Measurements from ENCODE around the gene DCAF6. TPM values are rescaled to one million over a fixed set of nuclear protein-coding genes. Genes with fewer than 3 reads are reported as not detected.

The DCAF6 gene
- total and polyA plus RNA-seq, 3 experiments from 2014 or later = 15.4 to 24.9 (median 24.8) TPM

DNA sequence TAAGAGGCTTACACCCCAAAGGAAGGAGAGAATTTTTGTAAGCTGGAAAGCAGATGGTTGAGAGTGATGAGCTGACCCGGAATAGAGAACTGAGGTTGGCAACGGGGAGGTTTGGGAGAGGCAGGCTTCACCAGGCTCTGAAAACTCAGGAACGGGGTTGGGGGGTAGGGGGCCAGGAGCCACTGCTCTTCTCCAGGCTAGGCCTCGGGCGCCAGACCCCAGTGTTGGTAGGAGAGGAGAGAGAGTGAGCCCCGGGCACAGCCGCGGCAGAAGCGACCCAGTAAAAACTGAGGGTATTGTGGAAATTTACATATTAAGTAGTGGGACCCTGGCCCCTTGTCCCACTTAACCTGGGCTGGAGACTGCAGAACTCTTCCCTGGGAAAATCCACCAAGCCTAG is 154.6 kb downstream of the DCAF6 start:
- no peaks in the 10 kb centered on the region for H3K36me3 Mint-ChIP-seq
- no peak overlapping the region for H3K27ac Mint-ChIP-seq
- H3K4me1 ChIP-seq (ENCODE audit: insufficient read depth, low read length) = no peaks in the 10 kb centered on the region
- no peak overlapping the region for H3K4me3 ChIP-seq (ENCODE audit: low read length)
- H3K27me3 Mint-ChIP-seq = peaks cover 1 to 11% of the 10 kb centered on the region in 2 donors
- H3K27ac ChIP-seq (ENCODE audit: low read depth, low read length) = no peak overlapping the region
- no peaks in the 10 kb centered on the region for H3K36me3 ChIP-seq (ENCODE audit: insufficient read depth, low read length)
- H3K9me3 Mint-ChIP-seq = no peaks in the 10 kb centered on the region
- ChIA-PET POLR2A (no interaction called here), CTCF (interaction anchor here (2.3 kb wide), 1 partner anchor 9 kb away, joined by 7 read pairs; no protein-coding TSS in a partner anchor)
- H3K4me1 Mint-ChIP-seq = no peaks in the 10 kb centered on the region
- no peaks in the 10 kb centered on the region for H3K27me3 ChIP-seq (ENCODE audit: insufficient read depth, low read length, poor library complexity, severe bottlenecking)
- no peaks in the 10 kb centered on the region for H3K9me3 ChIP-seq (ENCODE audit: low read length)
- H3K4me3 Mint-ChIP-seq = no peak overlapping the region
- no peak for DNase-seq

DNA sequence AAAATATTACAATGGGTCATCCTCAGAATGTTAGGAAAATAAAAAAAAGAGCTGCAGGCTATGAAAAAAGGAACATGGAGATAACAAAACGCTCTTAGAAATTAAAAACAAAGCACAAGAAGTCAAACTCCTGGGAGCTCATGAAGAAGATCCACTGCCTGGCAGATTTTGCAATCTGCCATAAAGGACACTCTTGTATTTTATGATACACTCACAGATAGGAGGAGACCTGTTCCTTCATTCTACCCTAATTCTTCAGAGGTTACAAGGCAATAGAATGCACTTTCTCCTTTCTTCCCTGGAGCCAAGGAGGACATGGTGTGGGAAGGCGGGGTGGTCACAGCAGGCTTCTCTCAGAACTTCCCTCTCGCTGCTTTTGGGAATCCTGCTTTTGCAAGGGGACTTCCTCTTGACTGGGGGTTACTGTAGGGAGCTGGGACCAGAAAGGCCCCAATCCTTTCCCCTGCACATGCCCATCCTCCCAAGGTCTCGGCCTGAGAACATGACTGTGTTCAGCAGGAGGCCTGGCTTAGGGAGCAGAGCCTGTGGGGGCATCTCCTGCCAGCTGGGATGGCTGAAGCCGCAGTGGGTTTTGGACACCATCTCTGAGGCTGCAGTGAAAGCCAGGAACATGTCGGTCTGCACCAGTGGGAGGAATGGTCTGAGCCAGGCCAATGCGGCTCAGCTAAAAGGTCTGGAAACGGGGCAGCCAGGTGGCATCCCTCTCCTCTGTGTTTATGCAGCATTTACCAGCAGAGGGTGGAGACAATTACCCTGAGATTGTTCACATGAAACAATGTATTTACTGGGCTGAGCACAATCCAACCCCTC is 155.5 kb downstream of the DCAF6 start:
- Mint-ChIP-seq H3K4me3 (no peak overlapping the region), H3K36me3 (no peaks in the 10 kb centered on the region), H3K27me3 (peaks cover 1 to 11% of the 10 kb centered on the region in 2 donors), H3K27ac (no peak overlapping the region), H3K4me1 (no peaks in the 10 kb centered on the region), H3K9me3 (no peaks in the 10 kb centered on the region)
- no peaks in the 10 kb centered on the region for H3K4me1 ChIP-seq (ENCODE audit: insufficient read depth, low read length)
- no peaks in the 10 kb centered on the region for H3K9me3 ChIP-seq (ENCODE audit: low read length)
- H3K4me3 ChIP-seq (ENCODE audit: low read length) = no peak overlapping the region
- H3K27me3 ChIP-seq (ENCODE audit: insufficient read depth, low read length, poor library complexity, severe bottlenecking) = no peaks in the 10 kb centered on the region
- H3K36me3 ChIP-seq (ENCODE audit: insufficient read depth, low read length) = no peaks in the 10 kb centered on the region
- H3K27ac ChIP-seq (ENCODE audit: low read depth, low read length) = no peak overlapping the region
- POLR2A ChIA-PET = interaction anchor here (0.6 kb wide), 1 partner anchor 125 kb away, joined by 3 read pairs; no protein-coding TSS in a partner anchor
- no peak for DNase-seq
- CTCF ChIA-PET = interaction anchor here (2.3 kb wide), 1 partner anchor 10 kb away, joined by 7 read pairs; no protein-coding TSS in a partner anchor

DNA sequence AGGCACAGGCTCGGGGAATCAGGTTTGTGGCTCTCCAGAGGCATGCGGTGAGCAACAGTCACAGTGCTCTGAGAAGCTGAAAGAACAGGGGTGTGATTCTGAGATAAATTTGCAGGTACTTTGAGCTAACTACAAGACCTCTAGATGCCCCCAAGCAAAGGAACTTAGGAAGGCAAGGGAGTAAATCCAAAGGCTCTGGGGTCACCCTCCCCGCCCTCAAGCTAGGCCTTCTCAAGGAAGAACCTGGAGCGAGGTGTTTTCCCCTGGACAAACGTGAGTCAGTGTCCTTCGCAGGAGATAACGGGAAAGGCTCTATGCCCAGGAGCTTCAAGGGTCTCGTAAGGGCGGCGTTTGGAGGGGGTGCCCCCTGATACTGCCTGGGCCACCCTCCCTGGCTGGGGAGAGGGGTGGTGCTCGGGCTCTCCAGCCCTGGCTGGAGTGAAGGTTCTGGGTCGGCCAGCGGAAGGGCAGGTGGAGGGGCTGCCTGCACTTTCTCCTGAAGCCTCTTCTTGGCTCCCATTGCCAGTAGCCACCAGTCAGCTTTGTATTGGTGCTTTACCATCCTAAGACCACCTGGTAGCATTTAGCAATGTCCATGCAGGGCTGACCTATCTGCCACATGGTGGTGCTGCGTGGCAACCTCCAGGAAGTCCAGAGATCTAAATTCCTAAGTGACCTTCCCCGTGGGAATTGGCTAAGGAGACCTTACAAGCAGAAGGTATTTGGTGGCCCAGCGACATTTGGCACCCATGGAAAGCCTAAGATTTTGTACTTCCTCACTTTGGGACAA is 156.3 kb downstream of the DCAF6 start:
- Mint-ChIP-seq H3K27ac (no peak overlapping the region), H3K4me1 (no peaks in the 10 kb centered on the region), H3K4me3 (no peak overlapping the region), H3K36me3 (no peaks in the 10 kb centered on the region), H3K27me3 (peaks cover 1 to 10% of the 10 kb centered on the region in 2 donors), H3K9me3 (no peaks in the 10 kb centered on the region)
- no peak overlapping the region for H3K4me3 ChIP-seq (ENCODE audit: low read length)
- no peak overlapping the region for H3K27ac ChIP-seq (ENCODE audit: low read depth, low read length)
- no peaks in the 10 kb centered on the region for H3K36me3 ChIP-seq (ENCODE audit: insufficient read depth, low read length)
- H3K27me3 ChIP-seq (ENCODE audit: insufficient read depth, low read length, poor library complexity, severe bottlenecking) = no peaks in the 10 kb centered on the region
- no peaks in the 10 kb centered on the region for H3K4me1 ChIP-seq (ENCODE audit: insufficient read depth, low read length)
- DNase-seq = no peak
- ChIA-PET CTCF (interaction anchor here (2.3 kb wide), 1 partner anchor 10 kb away, joined by 7 read pairs; no protein-coding TSS in a partner anchor), POLR2A (no interaction called here)
- no peaks in the 10 kb centered on the region for H3K9me3 ChIP-seq (ENCODE audit: low read length)

DNA sequence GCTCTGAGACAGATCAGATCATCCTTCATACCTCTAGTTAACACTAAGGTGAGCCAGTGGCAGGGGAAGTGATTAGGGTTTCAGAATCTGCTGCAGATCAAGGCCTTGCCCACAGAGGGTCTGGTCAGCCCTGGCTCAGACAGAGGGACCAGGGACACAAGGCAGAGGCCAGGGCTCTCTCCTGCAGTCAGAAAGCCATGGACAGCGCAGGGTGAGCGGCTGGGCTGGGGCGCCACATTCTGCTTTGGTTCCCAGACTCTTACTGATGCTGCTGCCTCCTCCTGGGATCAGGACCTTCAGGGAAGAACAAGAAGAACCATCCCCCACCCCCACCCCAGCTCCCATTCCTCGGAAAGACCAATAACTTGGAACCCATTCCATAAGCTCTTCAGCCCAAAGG is 157.1 kb downstream of the DCAF6 start:
- Histone ChIP-seq H3K9me3 (ENCODE audit: low read length) (no peaks in the 10 kb centered on the region), H3K27ac (ENCODE audit: low read depth, low read length) (no peak overlapping the region), H3K4me3 (ENCODE audit: low read length) (no peak overlapping the region), H3K36me3 (ENCODE audit: insufficient read depth, low read length) (no peaks in the 10 kb centered on the region), H3K27me3 (ENCODE audit: insufficient read depth, low read length, poor library complexity, severe bottlenecking) (no peaks in the 10 kb centered on the region), H3K4me1 (ENCODE audit: insufficient read depth, low read length) (no peaks in the 10 kb centered on the region)
- Mint-ChIP-seq H3K27ac (no peak overlapping the region), H3K27me3 (peaks cover 4 to 7% of the 10 kb centered on the region in 2 donors), H3K4me3 (no peak overlapping the region), H3K36me3 (no peaks in the 10 kb centered on the region), H3K4me1 (no peaks in the 10 kb centered on the region), H3K9me3 (no peaks in the 10 kb centered on the region)
- POLR2A ChIA-PET = no interaction called here
- CTCF ChIA-PET = no interaction called here
- DNase-seq = no peak

DNA sequence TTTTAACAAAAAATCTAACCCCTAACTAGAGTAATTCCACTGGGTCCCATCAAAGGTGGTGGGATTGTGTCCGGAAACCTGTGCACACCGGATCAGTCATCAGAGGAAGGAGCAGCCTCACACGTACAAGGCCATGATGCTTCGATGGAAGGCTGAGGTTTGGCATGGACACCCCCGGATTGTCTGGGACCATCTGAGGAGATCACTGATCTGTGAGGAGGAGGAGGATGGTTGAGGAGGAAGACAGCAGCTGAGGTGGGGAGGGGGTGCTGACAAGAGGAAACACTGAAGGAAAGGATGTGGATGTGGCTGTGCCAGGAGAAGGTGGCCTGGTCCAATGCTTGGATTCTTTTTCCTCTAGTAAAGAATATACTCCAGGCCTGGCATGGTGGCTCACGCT is 159.0 kb downstream of the DCAF6 start:
- no peak for DNase-seq
- POLR2A ChIA-PET = interaction anchor here (0.6 kb wide), 1 partner anchor 1343 kb away, joined by 5 read pairs; no protein-coding TSS in a partner anchor
- H3K4me3 Mint-ChIP-seq = no peak overlapping the region

DNA sequence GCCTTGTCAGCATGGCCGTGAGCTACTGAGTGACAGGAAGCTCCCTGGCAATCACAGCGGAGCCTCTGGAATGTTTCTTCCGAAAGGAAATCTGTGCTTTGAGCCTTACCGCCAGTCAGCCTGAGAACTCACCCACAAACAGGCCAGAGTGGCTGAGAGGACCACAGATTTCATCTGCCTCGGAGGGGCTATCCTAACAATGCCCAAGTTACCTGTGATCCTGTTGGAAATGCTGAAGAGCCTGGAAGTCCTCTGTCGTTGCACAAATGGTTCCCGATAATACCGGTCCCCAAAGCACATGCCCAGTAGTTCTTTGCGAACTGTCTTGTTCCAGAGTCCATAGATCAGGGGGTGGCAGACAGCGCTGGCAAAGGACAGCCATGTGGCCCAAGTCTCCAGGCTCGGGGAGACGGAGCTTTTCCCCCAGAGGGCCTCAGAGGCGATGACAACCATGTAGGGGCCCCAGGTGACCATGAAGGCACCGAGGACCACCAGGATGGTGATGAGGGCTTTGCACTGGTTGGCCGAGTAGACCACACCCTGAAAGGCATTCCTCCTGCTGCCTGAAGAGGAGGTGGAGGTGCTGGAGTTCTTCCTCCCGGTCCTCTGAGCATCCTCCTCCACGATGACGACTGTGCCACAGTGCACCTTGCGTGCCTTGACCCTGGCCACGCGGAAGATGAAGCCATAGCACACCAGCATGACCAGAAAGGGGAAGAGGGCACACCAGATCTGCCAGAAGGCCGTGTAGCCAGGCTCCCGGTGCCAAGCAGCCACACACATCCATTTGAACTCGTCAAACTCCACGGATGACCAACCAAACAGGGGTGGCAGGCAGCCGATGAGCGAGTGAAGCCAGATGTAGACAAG is 160.0 kb downstream of the DCAF6 start:
- Mint-ChIP-seq H3K4me1 (no peaks in the 10 kb centered on the region), H3K27ac (no peak overlapping the region), H3K9me3 (no peaks in the 10 kb centered on the region), H3K4me3 (no peak overlapping the region), H3K36me3 (no peaks in the 10 kb centered on the region), H3K27me3 (peaks cover 3 to 7% of the 10 kb centered on the region in 2 donors)
- ChIA-PET CTCF (interaction anchor here (2.8 kb wide), 1 partner anchor 14 kb away, joined by 8 read pairs; no protein-coding TSS in a partner anchor), POLR2A (no interaction called here)
- Histone ChIP-seq H3K4me3 (ENCODE audit: low read length) (no peak overlapping the region), H3K4me1 (ENCODE audit: insufficient read depth, low read length) (no peaks in the 10 kb centered on the region), H3K27ac (ENCODE audit: low read depth, low read length) (no peak overlapping the region), H3K36me3 (ENCODE audit: insufficient read depth, low read length) (no peaks in the 10 kb centered on the region), H3K27me3 (ENCODE audit: insufficient read depth, low read length, poor library complexity, severe bottlenecking) (no peaks in the 10 kb centered on the region), H3K9me3 (ENCODE audit: low read length) (no peaks in the 10 kb centered on the region)
- DNase-seq = no peak

More for the DNA sequence above, 159.0 kb downstream of the DCAF6 start:
- H3K36me3 Mint-ChIP-seq = no peaks in the 10 kb centered on the region
- H3K27ac Mint-ChIP-seq = no peak overlapping the region
- H3K9me3 Mint-ChIP-seq = no peaks in the 10 kb centered on the region
- H3K27ac ChIP-seq (ENCODE audit: low read depth, low read length) = no peak overlapping the region
- no peaks in the 10 kb centered on the region for H3K9me3 ChIP-seq (ENCODE audit: low read length)
- H3K27me3 Mint-ChIP-seq = peaks cover 4 to 7% of the 10 kb centered on the region in 2 donors
- CTCF ChIA-PET = interaction anchor here (2.8 kb wide), 1 partner anchor 13 kb away, joined by 8 read pairs; no protein-coding TSS in a partner anchor
- H3K4me1 Mint-ChIP-seq = no peaks in the 10 kb centered on the region
- no peak overlapping the region for H3K4me3 ChIP-seq (ENCODE audit: low read length)
- no peaks in the 10 kb centered on the region for H3K27me3 ChIP-seq (ENCODE audit: insufficient read depth, low read length, poor library complexity, severe bottlenecking)
- H3K4me1 ChIP-seq (ENCODE audit: insufficient read depth, low read length) = no peaks in the 10 kb centered on the region
- no peaks in the 10 kb centered on the region for H3K36me3 ChIP-seq (ENCODE audit: insufficient read depth, low read length)

DNA sequence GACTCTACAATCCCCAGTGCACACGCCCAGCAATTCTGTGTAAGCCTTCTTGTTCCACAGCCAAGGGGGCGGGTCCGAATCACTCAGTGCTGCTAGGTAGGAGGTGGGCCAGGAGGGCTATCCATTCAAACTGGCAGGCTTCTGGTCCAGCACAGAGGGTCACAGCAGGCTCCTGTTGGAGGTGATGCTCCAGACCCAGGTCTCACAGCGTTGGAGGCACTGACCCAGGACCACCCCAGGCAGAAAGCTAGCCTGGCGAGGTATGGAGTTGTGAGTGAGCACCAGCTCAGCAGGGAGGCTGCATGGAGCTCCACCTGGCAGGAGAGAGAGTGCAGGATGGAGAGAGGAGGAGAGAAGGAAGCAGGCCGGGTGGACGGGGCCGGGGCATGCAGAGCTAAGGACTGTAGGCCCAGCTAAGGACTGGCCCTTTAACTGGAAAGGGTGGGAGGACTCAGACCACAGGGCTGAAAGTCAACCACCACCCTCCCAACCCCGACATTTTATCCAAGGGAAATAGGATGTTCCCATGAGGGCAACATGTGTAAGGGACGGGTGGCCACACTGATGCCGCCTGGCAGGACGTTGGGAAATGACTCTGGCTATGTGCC is 161.5 kb downstream of the DCAF6 start:
- Histone ChIP-seq H3K4me1 (ENCODE audit: insufficient read depth, low read length) (no peaks in the 10 kb centered on the region), H3K36me3 (ENCODE audit: insufficient read depth, low read length) (no peaks in the 10 kb centered on the region), H3K27me3 (ENCODE audit: insufficient read depth, low read length, poor library complexity, severe bottlenecking) (no peaks in the 10 kb centered on the region), H3K9me3 (ENCODE audit: low read length) (no peaks in the 10 kb centered on the region), H3K4me3 (ENCODE audit: low read length) (no peak overlapping the region), H3K27ac (ENCODE audit: low read depth, low read length) (no peak overlapping the region)
- DNase-seq = no peak
- H3K4me1 Mint-ChIP-seq = no peaks in the 10 kb centered on the region
- POLR2A ChIA-PET = no interaction called here
- no peak overlapping the region for H3K4me3 Mint-ChIP-seq
- CTCF ChIA-PET = interaction anchor here (1.4 kb wide), 1 partner anchor 16 kb away, joined by 5 read pairs; no protein-coding TSS in a partner anchor
- H3K9me3 Mint-ChIP-seq = no peaks in the 10 kb centered on the region
- H3K27me3 Mint-ChIP-seq = peaks cover 3 to 9% of the 10 kb centered on the region in 2 donors
- H3K27ac Mint-ChIP-seq = no peak overlapping the region
- no peaks in the 10 kb centered on the region for H3K36me3 Mint-ChIP-seq
